OCI-LY7 (cell line): ENCODE results near the gene KLHL8. TPM values are rescaled to one million over a fixed set of nuclear protein-coding genes. Genes with fewer than 3 reads are reported as not detected.

Source experiments
- BruUV-seq: library from RNA; stranded (reverse); fragments of 400-500 nt; replicated peaks from 2 replicates; lab custom pipeline; 2021; lab: Mats Ljungman, UMichigan
- CTCF ChIA-PET: fragments of 300-600 bp; sonication (Branson Sonifier 250); formaldehyde crosslinking; loops from one replicate; lab custom pipeline; 2022; ENCODE audit warnings: antibody characterized with exemption; ENCODE audit not compliant: unreplicated experiment; lab: Charles Lee
- POLR2A ChIA-PET: fragments of 300-600 bp; sonication (Branson Sonifier 250); formaldehyde crosslinking; loops from one replicate; lab custom pipeline; 2022; ENCODE audit warnings: antibody characterized with exemption; lab: Charles Lee
- DNase-seq: peaks from one replicate; pipeline ENCODE4 v3.0.0-alpha.2; 2015; ENCODE audit warnings: low spot score
- H2AFZ ChIP-seq: fragments of 200-600 bp; sonication (generic), shearing (Covaris generic); 2 replicates; pipeline ENCODE4 v1.6.1; 2014; ENCODE audit warnings: mild to moderate bottlenecking, antibody characterized with exemption, low read length, moderate library complexity
- H3K27ac ChIP-seq: fragments of 200-600 bp; sonication (generic); 2 replicates; pipeline ENCODE4 v1.5.1; 2014; ENCODE audit warnings: mixed run types, low read depth, mild to moderate bottlenecking, moderate library complexity, low read length, inconsistent platforms; ENCODE audit not compliant: poor library complexity, severe bottlenecking
- H3K36me3 ChIP-seq: fragments of 200-600 bp; sonication (generic); 2 replicates; pipeline ENCODE4 v1.6.1; 2014; ENCODE audit warnings: mild to moderate bottlenecking, antibody characterized with exemption, low read length, moderate library complexity, mixed read lengths; ENCODE audit not compliant: insufficient read depth
- H3K4me1 ChIP-seq: fragments of 200-600 bp; sonication (generic); 2 replicates; pipeline ENCODE4 v1.5.1; 2014; ENCODE audit warnings: mild to moderate bottlenecking, low read length; ENCODE audit not compliant: insufficient read depth, poor library complexity, severe bottlenecking
- H3K4me2 ChIP-seq: fragments of 200-600 bp; sonication (generic); 2 replicates; pipeline ENCODE4 v1.6.1; 2014; ENCODE audit warnings: mild to moderate bottlenecking, low read length
- H3K4me3 ChIP-seq: fragments of 200-600 bp; sonication (generic); 2 replicates; pipeline ENCODE4 v1.5.1; 2014; ENCODE audit warnings: mild to moderate bottlenecking, low read depth, low read length; ENCODE audit not compliant: poor library complexity, severe bottlenecking
- H3K79me2 ChIP-seq: fragments of 200-600 bp; sonication (generic); 2 replicates; pipeline ENCODE4 v1.6.1; 2016; ENCODE audit warnings: low read depth, mild to moderate bottlenecking, low read length, moderate library complexity, mixed read lengths; ENCODE audit not compliant: insufficient read depth
- H3K9me2 ChIP-seq: fragments of 200-600 bp; sonication (generic); 2 replicates; pipeline ENCODE4 v1.6.1; 2016; ENCODE audit warnings: mild to moderate bottlenecking, low read length, mixed read lengths; ENCODE audit not compliant: insufficient read depth
- H3K9me3 ChIP-seq: fragments of 200-600 bp; sonication (generic); 2 replicates; pipeline ENCODE4 v1.6.1; 2014; ENCODE audit warnings: mild to moderate bottlenecking, mixed run types, low read length, mixed read lengths
- H4K20me1 ChIP-seq: fragments of 200-600 bp; sonication (generic); 2 replicates; pipeline ENCODE4 v1.6.1; 2014; ENCODE audit warnings: mild to moderate bottlenecking, antibody characterized with exemption, low read length, moderate library complexity, mixed read lengths; ENCODE audit not compliant: insufficient read depth
- EZH2phosphoT487 ChIP-seq: fragments of 200-600 bp; sonication (generic); IDR thresholded peaks from 2 replicates; pipeline ENCODE4 v1.6.1; 2018; ENCODE audit warnings: low read depth, borderline replicate concordance, mild to moderate bottlenecking, mixed run types, antibody characterized with exemption, low read length, moderate library complexity, mixed read lengths
- intact Hi-C: fragments of 100-400 bp; cut with micrococcal nuclease; formaldehyde crosslinking; loops from one replicate; pipeline ENCODE4 v1.10.0; 2022; ENCODE audit not compliant: unreplicated experiment
- total RNA-seq, 2 experiments: library from RNA; depleted of rRNA in 1 of 2; stranded (reverse); fragments of >200 nt in 1 of 2; shearing (Covaris generic) in 1 of 2; gene quantifications; 2 replicates each; pipeline ENCODE4 v1.2.3, GENCODE V29; 2014 to 2022
- TF ChIP-seq, protein P1 (sequence below): fragments of 200-600 bp; sonication (generic); conservative IDR thresholded peaks from 2 replicates; pipeline ENCODE4 v1.5.1; 2014; ENCODE audit warnings: mild to moderate bottlenecking, antibody characterized with exemption, low read length, moderate library complexity, mixed read lengths

The KLHL8 gene
- total RNA-seq, 2 experiments from 2014 or later = 9.0 to 23.4 TPM

DNA sequence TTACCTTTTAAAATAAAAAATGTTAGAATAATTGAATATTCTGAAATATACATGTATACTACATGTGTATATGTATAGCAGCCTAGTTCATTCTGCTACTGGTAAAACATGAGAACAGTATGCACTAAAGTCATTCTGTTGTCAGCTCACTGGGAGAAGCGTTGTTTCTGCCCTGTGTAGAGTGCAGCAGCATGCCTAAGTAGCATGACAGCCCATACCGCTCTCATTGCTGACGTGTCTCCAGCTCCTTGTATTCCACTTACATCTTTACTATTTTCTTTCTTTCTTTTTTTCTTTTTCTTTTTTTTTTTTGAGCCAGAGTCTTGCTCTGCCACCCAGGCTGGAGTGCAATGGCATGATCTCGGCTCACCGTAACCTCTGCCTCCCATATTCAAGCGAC is 90.7 kb downstream of the KLHL8 start:
- BruUV-seq = no TSS peak
- intact Hi-C loops = no loop called here
- H3K9me2 ChIP-seq = no peaks in the 10 kb centered on the region
- no peaks in the 10 kb centered on the region for H3K79me2 ChIP-seq
- ChIA-PET POLR2A (interaction anchor here (0.7 kb wide), 1 partner anchor 132 kb away, joined by 5 read pairs; no protein-coding TSS in a partner anchor), CTCF (no interaction called here)
- H2AFZ ChIP-seq = no peak overlapping the region
- H3K9me3 ChIP-seq = no peaks in the 10 kb centered on the region
- H4K20me1 ChIP-seq = no peaks in the 10 kb centered on the region
- H3K4me2 ChIP-seq = no peak overlapping the region
- peaks cover 97% of the 10 kb centered on the region for H3K36me3 ChIP-seq
- no peak overlapping the region for H3K4me3 ChIP-seq
- TF ChIP-seq EZH2phosphoT487 = no peak
- TF ChIP-seq, protein P1, sequence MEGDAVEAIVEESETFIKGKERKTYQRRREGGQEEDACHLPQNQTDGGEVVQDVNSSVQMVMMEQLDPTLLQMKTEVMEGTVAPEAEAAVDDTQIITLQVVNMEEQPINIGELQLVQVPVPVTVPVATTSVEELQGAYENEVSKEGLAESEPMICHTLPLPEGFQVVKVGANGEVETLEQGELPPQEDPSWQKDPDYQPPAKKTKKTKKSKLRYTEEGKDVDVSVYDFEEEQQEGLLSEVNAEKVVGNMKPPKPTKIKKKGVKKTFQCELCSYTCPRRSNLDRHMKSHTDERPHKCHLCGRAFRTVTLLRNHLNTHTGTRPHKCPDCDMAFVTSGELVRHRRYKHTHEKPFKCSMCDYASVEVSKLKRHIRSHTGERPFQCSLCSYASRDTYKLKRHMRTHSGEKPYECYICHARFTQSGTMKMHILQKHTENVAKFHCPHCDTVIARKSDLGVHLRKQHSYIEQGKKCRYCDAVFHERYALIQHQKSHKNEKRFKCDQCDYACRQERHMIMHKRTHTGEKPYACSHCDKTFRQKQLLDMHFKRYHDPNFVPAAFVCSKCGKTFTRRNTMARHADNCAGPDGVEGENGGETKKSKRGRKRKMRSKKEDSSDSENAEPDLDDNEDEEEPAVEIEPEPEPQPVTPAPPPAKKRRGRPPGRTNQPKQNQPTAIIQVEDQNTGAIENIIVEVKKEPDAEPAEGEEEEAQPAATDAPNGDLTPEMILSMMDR = no peak
- no peak for DNase-seq
- H3K4me1 ChIP-seq = peaks cover 5% of the 10 kb centered on the region
- no peak overlapping the region for H3K27ac ChIP-seq

DNA sequence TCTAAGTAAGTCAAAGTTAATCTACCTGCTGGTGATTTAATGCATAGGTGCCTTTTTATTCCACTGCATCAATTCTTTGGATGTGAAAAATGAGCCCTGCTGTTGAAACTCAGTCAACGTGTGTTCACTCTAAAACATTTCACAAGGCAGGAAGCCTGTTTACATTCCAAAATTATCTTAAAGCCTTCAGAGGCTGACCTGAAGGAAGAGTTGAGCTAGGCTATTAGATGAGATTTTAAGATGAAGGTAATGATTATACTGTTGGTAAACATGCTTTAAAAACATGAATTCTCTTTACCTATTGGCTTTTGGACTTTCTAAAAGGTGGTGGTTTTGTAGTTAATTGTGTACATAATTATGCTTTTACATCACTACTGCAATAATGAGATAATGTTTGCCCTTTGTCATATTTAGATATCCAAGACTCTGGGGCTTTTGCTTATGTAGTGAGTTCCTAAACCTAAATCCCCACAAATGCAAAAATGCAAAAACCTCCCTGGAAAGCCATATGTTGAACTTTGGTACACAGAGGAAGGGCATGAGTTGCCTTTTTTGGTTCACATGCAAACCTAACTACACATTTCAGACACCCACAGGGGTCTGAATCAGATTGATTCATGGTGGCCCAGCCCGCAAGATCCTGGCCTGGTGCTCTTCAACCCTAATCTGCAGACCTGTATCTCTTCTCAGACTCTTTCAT is 92.3 kb downstream of the KLHL8 start:
- no peak for DNase-seq
- intact Hi-C loops = no loop called here
- Histone ChIP-seq H2AFZ (no peak overlapping the region), H3K27ac (no peak overlapping the region), H3K9me3 (no peaks in the 10 kb centered on the region), H3K79me2 (no peaks in the 10 kb centered on the region), H3K9me2 (no peaks in the 10 kb centered on the region), H3K4me1 (peaks cover 5% of the 10 kb centered on the region), H3K4me3 (no peak overlapping the region), H4K20me1 (no peaks in the 10 kb centered on the region), H3K4me2 (no peak overlapping the region), H3K36me3 (peaks cover 83% of the 10 kb centered on the region)
- POLR2A ChIA-PET = interaction anchor here (0.6 to 0.7 kb wide), 2 partner anchors 71 to 206 kb away, joined by 3 read pairs; no protein-coding TSS in a partner anchor
- no peak for TF ChIP-seq EZH2phosphoT487
- TF ChIP-seq, protein P1 = no peak
- CTCF ChIA-PET = no interaction called here
- BruUV-seq = no TSS peak

DNA sequence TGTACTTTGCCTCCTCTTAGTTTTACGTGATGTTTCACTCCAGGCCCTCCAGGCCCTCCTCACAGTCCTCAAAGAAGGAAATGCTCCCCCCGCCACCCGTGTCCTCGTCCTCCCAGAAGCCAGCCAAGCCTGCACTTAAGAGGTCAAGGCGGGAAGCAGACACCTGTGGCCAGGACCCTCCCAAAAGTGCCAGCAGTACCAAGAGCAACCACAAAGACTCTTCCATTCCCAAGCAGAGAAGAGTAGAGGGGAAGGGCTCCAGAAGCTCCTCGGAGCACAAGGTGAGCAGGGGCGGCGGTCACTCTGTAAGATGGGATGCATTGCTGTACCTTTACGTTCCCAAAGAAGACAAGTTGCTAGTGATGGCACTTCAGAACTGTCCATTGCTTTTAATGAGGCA is 94.4 kb downstream of the KLHL8 start:
- H2AFZ ChIP-seq = no peak overlapping the region
- TF ChIP-seq EZH2phosphoT487 = no peak
- TF ChIP-seq, protein P1 = no peak
- no peaks in the 10 kb centered on the region for H3K4me1 ChIP-seq
- CTCF ChIA-PET = no interaction called here
- H3K9me2 ChIP-seq = no peaks in the 10 kb centered on the region
- DNase-seq = no peak
- no peaks in the 10 kb centered on the region for H3K9me3 ChIP-seq
- H3K4me2 ChIP-seq = no peak overlapping the region
- intact Hi-C loops = no loop called here
- no TSS peak for BruUV-seq
- H4K20me1 ChIP-seq = no peaks in the 10 kb centered on the region
- peaks cover 67% of the 10 kb centered on the region for H3K36me3 ChIP-seq
- H3K27ac ChIP-seq = no peak overlapping the region
- H3K79me2 ChIP-seq = no peaks in the 10 kb centered on the region
- no peak overlapping the region for H3K4me3 ChIP-seq
- POLR2A ChIA-PET = interaction anchor here (2.2 kb wide), 1 partner anchor 8 kb away, joined by 6 read pairs; no protein-coding TSS in a partner anchor
